IPS-NIHi11 (cell line): Measurements from ENCODE around the gene AQP9.

Source experiments
- DNase-seq: peaks from one replicate; pipeline ENCODE4 v3.0.0; 2012; ENCODE audit warnings: mixed read lengths, low spot score

AQP9 gene

GRCh38 chr15:58227706-58228543 lies 89.7 kb downstream of the AQP9 start:
- peak; percentile 61 for DNase-seq

- no peak for DNase-seq
Measured at GRCh38 chr15:58228718-58229117, 90.5 kb downstream of the AQP9 start.

- DNase-seq = peak; percentile 64
Measured at GRCh38 chr15:58229297-58229768, 91.2 kb downstream of the AQP9 start.

GRCh38 chr15:58232281-58233065 lies 94.3 kb downstream of the AQP9 start:
- no peak for DNase-seq

GRCh38 chr15:58233341-58233740 lies 95.2 kb downstream of the AQP9 start:
- no peak for DNase-seq
